HUDEP-2 (cell line): ENCODE results near the gene MAG.
A peak's percentile ranks its signal among the peaks of the same experiment; 100 is the strongest.

Source experiments
- DNase-seq, 76 experiments: peaks; one replicate each; lab custom pipeline; 2025; ENCODE audit not compliant: unreplicated experiment in 76 of 76; lab: John Stamatoyannopoulos, UW

The MAG gene

GRCh38 chr19:35340431-35340830, 48.5 kb downstream of the MAG start:
- DNase-seq = no peak

- no peak for DNase-seq
Measured at GRCh38 chr19:35341006-35341405, 49.0 kb downstream of the MAG start.

- DNase-seq = no peak
Measured at GRCh38 chr19:35341565-35342225, 49.7 kb downstream of the MAG start.

- DNase-seq = no peak
Measured at GRCh38 chr19:35342430-35342829, 50.5 kb downstream of the MAG start.

GRCh38 chr19:35344511-35345031, 52.6 kb downstream of the MAG start:
- DNase-seq = no peak

- DNase-seq = peak in 5 of 76 experiments; percentile 12 to 33 (median 23)
Measured at GRCh38 chr19:35345671-35346111, 53.7 kb downstream of the MAG start.

GRCh38 chr19:35346193-35347052, 54.5 kb downstream of the MAG start:
- DNase-seq = peak in 3 of 76 experiments; percentile 3 to 24 (median 12)

- no peak for DNase-seq
Measured at GRCh38 chr19:35347171-35347929, 55.4 kb downstream of the MAG start, which contains the start of gene FFAR1. Gene FFAR1, plus strand, starts transcription at chr19:35347902. Its CDS starts 3,650 bp downstream, at chr19:35351552.

GRCh38 chr19:35347930-35348298, 56.0 kb downstream of the MAG start:
- no peak for DNase-seq

- no peak for DNase-seq
Measured at GRCh38 chr19:35348911-35349611, 57.1 kb downstream of the MAG start.

- DNase-seq = no peak
Measured at GRCh38 chr19:35349614-35350521, 57.9 kb downstream of the MAG start.

GRCh38 chr19:35350591-35350990, 58.6 kb downstream of the MAG start:
- DNase-seq = no peak

GRCh38 chr19:35351411-35352176, 59.6 kb downstream of the MAG start:
- DNase-seq = no peak

- no peak for DNase-seq
Measured at GRCh38 chr19:35352177-35352447, 60.2 kb downstream of the MAG start.

GRCh38 chr19:35352448-35353304, 60.7 kb downstream of the MAG start:
- peak in 70 of 76 experiments; percentile 19 to 87 (median 66) for DNase-seq

- peak in 33 of 76 experiments; percentile 14 to 70 (median 38) for DNase-seq
Measured at GRCh38 chr19:35353635-35354034, 61.7 kb downstream of the MAG start.

GRCh38 chr19:35354898-35355297, 62.9 kb downstream of the MAG start:
- no peak for DNase-seq
